Suppressor macrophage (primary cell): Measurements from ENCODE around the gene CXorf38.

Source experiments
- DNase-seq, 4 experiments: peaks; one replicate each; pipeline ENCODE4 v3.0.0-alpha.2; 2020 to 2022
- total RNA-seq, 17 experiments: gene quantifications; one replicate each; lab custom pipeline; 2026; ENCODE audit warnings: mixed read lengths in 6 of 17, inconsistent platforms in 3 of 17; lab: John Stamatoyannopoulos, UW

CXorf38 gene
- total RNA-seq, result 37.6 to 74.9 (median 52.5) reads per million in 17 experiments

GRCh38 chrX:40647307-40648197 is at the start of gene CXorf38:
CXorf38 (minus strand) TSS chrX:40647561; CDS start chrX:40647520, 41 bp downstream.
- peak; percentile 94 to 96 (median 94) for DNase-seq

- peak in 2 of 4 experiments; percentile 3 to 4 for DNase-seq
Measured at GRCh38 chrX:40694802-40695201, 47.4 kb upstream of the CXorf38 start.

GRCh38 chrX:40688929-40689328 is 41.6 kb upstream of the CXorf38 start:
- DNase-seq, result no peak

- DNase-seq, result no peak
Measured at GRCh38 chrX:40687169-40687568, 39.8 kb upstream of the CXorf38 start.

GRCh38 chrX:40685362-40685918 is 38.1 kb upstream of the CXorf38 start:
- DNase-seq, result peak; percentile 22 to 59 (median 45)

- no peak for DNase-seq
Measured at GRCh38 chrX:40684092-40684491, 36.7 kb upstream of the CXorf38 start.

- no peak for DNase-seq
Measured at GRCh38 chrX:40683245-40683644, 35.9 kb upstream of the CXorf38 start.

- no peak for DNase-seq
Measured at GRCh38 chrX:40671126-40671525, 23.8 kb upstream of the CXorf38 start.

GRCh38 chrX:40663880-40664630 is 16.7 kb upstream of the CXorf38 start:
- peak in 1 of 4 experiments; percentile 1 for DNase-seq

- no peak for DNase-seq
Measured at GRCh38 chrX:40663078-40663740, 15.8 kb upstream of the CXorf38 start.

GRCh38 chrX:40661489-40661888 is 14.1 kb upstream of the CXorf38 start:
- DNase-seq, result no peak

GRCh38 chrX:40660381-40660780 is 13.0 kb upstream of the CXorf38 start:
- DNase-seq, result no peak

- DNase-seq, result no peak
Measured at GRCh38 chrX:40653535-40653934, 6.2 kb upstream of the CXorf38 start.

GRCh38 chrX:40652664-40653063 is 5.3 kb upstream of the CXorf38 start:
- DNase-seq, result peak in 3 of 4 experiments; percentile 4 to 16 (median 12)

- peak; percentile 66 to 78 (median 67) for DNase-seq
Measured at GRCh38 chrX:40651620-40652223, 4.4 kb upstream of the CXorf38 start.

- DNase-seq, result peak; percentile 41 to 68 (median 49)
Measured at GRCh38 chrX:40646489-40647306, 663 bp downstream of the CXorf38 start.

GRCh38 chrX:40644821-40645358 is 2.5 kb downstream of the CXorf38 start:
- peak; percentile 57 to 76 (median 74) for DNase-seq

GRCh38 chrX:40644176-40644575 is 3.2 kb downstream of the CXorf38 start:
- DNase-seq, result peak; percentile 62 to 87 (median 74)

GRCh38 chrX:40637687-40638086 is 9.7 kb downstream of the CXorf38 start:
- DNase-seq, result no peak

- no peak for DNase-seq
Measured at GRCh38 chrX:40632199-40632598, 15.2 kb downstream of the CXorf38 start.

- no peak for DNase-seq
Measured at GRCh38 chrX:40628506-40628905, 18.9 kb downstream of the CXorf38 start.
